ENCODE measurements around the gene RUSC1. TPM values are rescaled to one million over a fixed set of nuclear protein-coding genes. Genes with fewer than 3 reads are reported as not detected.

The RUSC1 gene
- total RNA-seq, 1 experiment from 2014 or later, result 68.8 TPM

GRCh38 chr1:155272466-155273342 lies 48.0 kb upstream of the RUSC1 start:
- Mint-ChIP-seq H3K27me3 (ENCODE audit: low read depth) (peaks cover 18% of the 10 kb centered on the region), H3K4me1 (peaks cover 27% of the 10 kb centered on the region), H3K27ac (peak overlapping the region; percentile 93), H3K9me3 (no peaks in the 10 kb centered on the region), H3K36me3 (peaks cover 45% of the 10 kb centered on the region), H3K4me3 (peak overlapping the region; percentile 89)
- DNase-seq (ENCODE audit: low spot score) (no peak), ATAC-seq (peak; percentile 10)
- CTCF ChIA-PET, result interaction anchor here (0.6 to 4.1 kb wide), 15 partner anchors 17 to 979 kb away, joined by 3 to 70 read pairs (median 4); partner anchors contain the start of genes ENTREP3, MTX1, RUSC1 and THBS3
- POLR2A ChIA-PET, result interaction anchor here (0.5 to 2.6 kb wide), 13 partner anchors 9 to 703 kb away, joined by 3 to 13 read pairs (median 4); partner anchors contain the start of genes RUSC1 and SCAMP3
- 0 out of 2 replicates have a peak, but pooled peaks have one; percentile 32 for TF ChIP-seq EMX1 (CRISPR knock-in tag; IDR thresholded peaks at IDR 0.05)
- TF ChIP-seq MYBL2 (CRISPR knock-in tag; IDR thresholded peaks at IDR 0.05), result no peak
- peak; percentile 55; the same call in 1 of the 2 replicates for TF ChIP-seq CREM (CRISPR knock-in tag; IDR thresholded peaks at IDR 0.05)
- TF ChIP-seq HMGXB4 (CRISPR knock-in tag; IDR thresholded peaks at IDR 0.05), result peak; percentile 77; the same call in 1 of the 2 replicates

GRCh38 chr1:155273343-155274245 lies 47.1 kb upstream of the RUSC1 start, which contains the start of gene CLK2:
Gene CLK2, minus strand, starts transcription at chr1:155273504. Its CDS starts 2,527 bp downstream, at chr1:155270977.
- peak within 1 kb of the TSS; percentile 99 for H3K27ac Mint-ChIP-seq
- H3K9me3 Mint-ChIP-seq, result no peaks in the 10 kb centered on the region
- H3K4me3 Mint-ChIP-seq, result peak within 1 kb of the TSS; percentile 89
- H3K27me3 Mint-ChIP-seq (ENCODE audit: low read depth), result peaks cover 18% of the 10 kb centered on the region
- CTCF ChIA-PET, result interaction anchor here (0.5 to 4.1 kb wide), 17 partner anchors 18 to 978 kb away, joined by 3 to 70 read pairs (median 4); partner anchors contain the start of genes ENTREP3, KRTCAP2, MTX1 and RUSC1
- POLR2A ChIA-PET, result interaction anchor here (0.5 to 2.6 kb wide), 13 partner anchors 10 to 703 kb away, joined by 3 to 13 read pairs (median 4); partner anchors contain the start of genes RUSC1 and SCAMP3
- DNase-seq (ENCODE audit: low spot score) (peak; percentile 98), ATAC-seq (peak; percentile 79)
- peaks cover 30% of the 10 kb centered on the region for H3K4me1 Mint-ChIP-seq
- H3K36me3 Mint-ChIP-seq, result peaks cover 36% of the 10 kb centered on the region
- TF ChIP-seq ELF4 (CRISPR knock-in tag; IDR thresholded peaks at IDR 0.05; ENCODE audit: low read depth) (no peak), ZNF512 (CRISPR knock-in tag; IDR thresholded peaks at IDR 0.05; ENCODE audit: borderline replicate concordance) (no peak), CTCF (IDR thresholded peaks at IDR 0.05) (no peak), ZBTB43 (CRISPR knock-in tag; IDR thresholded peaks at IDR 0.05) (0 out of 2 replicates have a peak, but pooled peaks have one; percentile 20), GABPB1 (CRISPR knock-in tag; IDR thresholded peaks at IDR 0.05) (peak; percentile 70), MYBL2 (CRISPR knock-in tag; IDR thresholded peaks at IDR 0.05) (peak; percentile 50; the same call in 1 of the 2 replicates), TP53 (CRISPR knock-in tag; IDR thresholded peaks at IDR 0.05) (no peak), ESRRA (CRISPR knock-in tag; IDR thresholded peaks at IDR 0.05; ENCODE audit: borderline replicate concordance) (no peak; the same call in 1 of the 2 replicates), ZNF416 (CRISPR knock-in tag; IDR thresholded peaks at IDR 0.05) (no peak), CREM (CRISPR knock-in tag; IDR thresholded peaks at IDR 0.05) (peak; percentile 53; the same call in 1 of the 2 replicates), IRF2 (CRISPR knock-in tag; IDR thresholded peaks at IDR 0.05; ENCODE audit: borderline replicate concordance, low read depth) (no peak), MXD4 (CRISPR knock-in tag; IDR thresholded peaks at IDR 0.05; ENCODE audit: borderline replicate concordance) (no peak), STAT6 (CRISPR knock-in tag; conservative IDR thresholded peaks at IDR 0.05; ENCODE audit: low read depth) (no peak), TEAD4 (CRISPR knock-in tag; IDR thresholded peaks at IDR 0.05) (peak; percentile 43; the same call in 1 of the 2 replicates), SP1 (CRISPR knock-in tag; conservative IDR thresholded peaks at IDR 0.05) (peak; percentile 99), SOX15 (CRISPR knock-in tag; IDR thresholded peaks at IDR 0.05) (no peak)

All from WTC11 (cell line).